ENCODE data around the gene CISD3.

DNA sequence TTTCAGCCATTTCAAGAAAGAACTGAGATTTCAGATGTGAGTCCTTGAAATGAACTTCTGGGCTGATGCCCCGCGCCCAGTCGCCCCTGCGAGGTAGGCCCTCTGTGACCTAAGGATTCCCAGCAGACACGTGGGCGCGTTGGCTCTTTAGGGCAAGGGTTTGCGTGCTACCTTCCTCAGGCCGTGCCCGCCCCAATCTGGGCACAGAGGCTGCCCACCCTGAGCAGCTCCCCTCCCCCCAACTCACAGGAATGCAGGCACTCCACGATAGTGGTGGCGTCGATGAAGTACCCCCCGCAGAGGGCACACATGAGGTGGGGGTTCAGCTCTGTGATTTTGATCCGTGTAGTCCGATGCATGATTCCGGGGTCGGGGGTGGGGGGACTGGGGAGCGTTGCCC is 9.9 kb downstream of the CISD3 start:
- TF ChIP-seq POLR2AphosphoS5 (IDR thresholded peaks at IDR 0.05) (no peak), POLR2A (IDR thresholded peaks at IDR 0.05) (no peak)
